ENCODE results near the gene HES1. TPM values are rescaled to one million over a fixed set of nuclear protein-coding genes. Genes with fewer than 3 reads are reported as not detected.
A peak's percentile ranks its signal among the peaks of the same experiment; 100 is the strongest.

Gene HES1
- total and polyA plus RNA-seq, 4 donors, result 16.5 to 70.6 (median 27.5) TPM

GRCh38 chr3:194095464-194095863, 40.5 kb upstream of the HES1 start:
- Histone ChIP-seq H3K4me3 (no peak overlapping the region), H3K9me3 (ENCODE audit: control insufficient read depth in 4 of 4, insufficient read depth in 3 of 4, low read length in 3 of 4) (no peaks in the 10 kb centered on the region), H3K36me3 (ENCODE audit: control insufficient read depth in 4 of 4, insufficient read depth in 4 of 4, low read length in 4 of 4) (no peaks in the 10 kb centered on the region), H3K4me1 (ENCODE audit: control insufficient read depth in 5 of 5, insufficient read depth in 5 of 5, low read length in 5 of 5) (peaks cover 0 to 13% (median 10%) of the 10 kb centered on the region in 5 donors), H3K27ac (ENCODE audit: low read depth in 1 of 2, low read length in 1 of 2) (no peak overlapping the region), H3K9ac (ENCODE audit: insufficient read depth in 1 of 2, low read length in 2 of 2) (no peak overlapping the region), H3K27me3 (ENCODE audit: control insufficient read depth in 3 of 3, insufficient read depth in 3 of 3, low read length in 2 of 3) (no peaks in the 10 kb centered on the region)
- ATAC-seq (ENCODE audit: insufficient read depth, low FRiP score), result peak; percentile 31
- TF ChIP-seq CTCF (IDR thresholded peaks at IDR 0.05; ENCODE audit: control extremely low read depth, extremely low read depth), result no peak
- 9 to 19% methylated on average over 4 of the region's 4 CpGs for WGBS, 2 donors
- DNase-seq, result peak; percentile 51 to 75 (median 53)

GRCh38 chr3:194095902-194096301, 40.0 kb upstream of the HES1 start:
- no peak for ATAC-seq (ENCODE audit: insufficient read depth, low FRiP score)
- no peaks in the 10 kb centered on the region for H3K9me3 ChIP-seq (ENCODE audit: control insufficient read depth in 4 of 4, insufficient read depth in 3 of 4, low read length in 3 of 4)
- no peak overlapping the region for H3K9ac ChIP-seq (ENCODE audit: insufficient read depth in 1 of 2, low read length in 2 of 2)
- no peak for TF ChIP-seq CTCF (IDR thresholded peaks at IDR 0.05; ENCODE audit: control extremely low read depth, extremely low read depth)
- H3K27ac ChIP-seq (ENCODE audit: low read depth in 1 of 2, low read length in 1 of 2), result no peak overlapping the region
- no peaks in the 10 kb centered on the region for H3K36me3 ChIP-seq (ENCODE audit: control insufficient read depth in 4 of 4, insufficient read depth in 4 of 4, low read length in 4 of 4)
- peaks cover 0 to 13% (median 10%) of the 10 kb centered on the region in 5 donors for H3K4me1 ChIP-seq (ENCODE audit: control insufficient read depth in 5 of 5, insufficient read depth in 5 of 5, low read length in 5 of 5)
- no peaks in the 10 kb centered on the region for H3K27me3 ChIP-seq (ENCODE audit: control insufficient read depth in 3 of 3, insufficient read depth in 3 of 3, low read length in 2 of 3)
- WGBS, 2 donors, result 94% methylated on average over 10 of the region's 10 CpGs
- no peak overlapping the region for H3K4me3 ChIP-seq
- no peak for DNase-seq

- Histone ChIP-seq H3K4me1 (ENCODE audit: control insufficient read depth in 5 of 5, insufficient read depth in 5 of 5, low read length in 5 of 5) (peaks cover 0 to 13% (median 10%) of the 10 kb centered on the region in 5 donors), H3K9me3 (ENCODE audit: control insufficient read depth in 4 of 4, insufficient read depth in 3 of 4, low read length in 3 of 4) (no peaks in the 10 kb centered on the region), H3K4me3 (no peak overlapping the region), H3K27ac (ENCODE audit: low read depth in 1 of 2, low read length in 1 of 2) (no peak overlapping the region), H3K27me3 (ENCODE audit: control insufficient read depth in 3 of 3, insufficient read depth in 3 of 3, low read length in 2 of 3) (no peaks in the 10 kb centered on the region), H3K36me3 (ENCODE audit: control insufficient read depth in 4 of 4, insufficient read depth in 4 of 4, low read length in 4 of 4) (no peaks in the 10 kb centered on the region), H3K9ac (ENCODE audit: insufficient read depth in 1 of 2, low read length in 2 of 2) (no peak overlapping the region)
- peak; percentile 20 for ATAC-seq (ENCODE audit: insufficient read depth, low FRiP score)
- 74 to 81% methylated on average over 14 of the region's 14 CpGs for WGBS, 2 donors
- DNase-seq, result peak in 1 of 3 donors; percentile 37
- no peak for TF ChIP-seq CTCF (IDR thresholded peaks at IDR 0.05; ENCODE audit: control extremely low read depth, extremely low read depth)
Observed at GRCh38 chr3:194097141-194097882, 38.6 kb upstream of the HES1 start.
